HG03571 (cell line): ENCODE results near the gene TAAR5.
"Not testable (repeated sequence)": the region's sequence is repeated elsewhere in the genome, so short reads cannot be mapped to it uniquely, and the experiment has no call there.

Experiments used
- ATAC-seq: cut with Tn5 transposase; IDR thresholded peaks from one replicate; pipeline ENCODE4 v1.9.1; 2021; ENCODE audit not compliant: unreplicated experiment

TAAR5 gene

GRCh38 chr6:132571774-132572173 lies 17.8 kb downstream of the TAAR5 start:
- ATAC-seq: no peak

GRCh38 chr6:132570221-132570777 lies 19.2 kb downstream of the TAAR5 start, which contains the start of gene TAAR6:
TAAR6 (plus strand) TSS chr6:132570322; CDS start chr6:132570322, 0 bp downstream.
- no peak for ATAC-seq

GRCh38 chr6:132569170-132569569 lies 20.4 kb downstream of the TAAR5 start:
- no peak for ATAC-seq

GRCh38 chr6:132568611-132569010 lies 20.9 kb downstream of the TAAR5 start:
- ATAC-seq: no peak

GRCh38 chr6:132567566-132567965 lies 22.0 kb downstream of the TAAR5 start:
- no peak for ATAC-seq

GRCh38 chr6:132566404-132566803 lies 23.1 kb downstream of the TAAR5 start:
- no peak for ATAC-seq

- ATAC-seq: not testable (repeated sequence)
Measured at GRCh38 chr6:132560087-132560486, 29.5 kb downstream of the TAAR5 start.

- ATAC-seq: no peak
Measured at GRCh38 chr6:132552372-132552771, 37.2 kb downstream of the TAAR5 start, which contains the start of gene TAAR8. TAAR8 (plus strand) TSS chr6:132552672; CDS start chr6:132552693, 21 bp downstream.

- ATAC-seq: no peak
Measured at GRCh38 chr6:132551214-132551613, 38.3 kb downstream of the TAAR5 start.

- ATAC-seq: no peak
Measured at GRCh38 chr6:132548746-132549463, 40.6 kb downstream of the TAAR5 start.

- ATAC-seq: no peak
Measured at GRCh38 chr6:132544826-132545225, 44.7 kb downstream of the TAAR5 start.
